Uterus (tissue), 4 donors: ENCODE measurements around the gene CSNK2B. TPM values are rescaled to one million over a fixed set of nuclear protein-coding genes. Genes with fewer than 3 reads are reported as not detected.

Experiments used
- DNase-seq, 2 donors: peaks; one replicate each; pipeline ENCODE4 v3.0.0-alpha.2; 2019 to 2020
- H3K27ac ChIP-seq, 2 donors: fragments of 200-600 bp; sonication (generic); 1 replicate in 1 of 2; 2 replicates in 1 of 2; pipeline ENCODE4 v1.5.1; 2016 to 2018
- H3K27me3 ChIP-seq, 2 donors: fragments of 200-600 bp; sonication (generic); one replicate each; pipeline ENCODE4 v1.5.1; 2018 to 2019; ENCODE audit warnings: control low read depth in 1 of 2
- H3K36me3 ChIP-seq, 2 donors: fragments of 200-600 bp; sonication (generic); one replicate each; pipeline ENCODE4 v1.5.1; 2019; ENCODE audit warnings: control low read depth in 1 of 2
- H3K4me1 ChIP-seq, 2 donors: fragments of 200-600 bp; sonication (generic); one replicate each; pipeline ENCODE4 v1.5.1; 2018 to 2019; ENCODE audit warnings: control low read depth in 1 of 2
- H3K4me3 ChIP-seq, 2 donors: fragments of 200-600 bp; sonication (generic); 1 replicate in 1 of 2; 2 replicates in 1 of 2; pipeline ENCODE4 v1.5.1; 2018 to 2019; ENCODE audit warnings: mild to moderate bottlenecking in 1 of 2
- H3K9me3 ChIP-seq, 2 donors: fragments of 200-600 bp; sonication (generic); one replicate each; pipeline ENCODE4 v1.5.1; 2019; ENCODE audit warnings: control low read depth in 1 of 2
- POLR2A ChIP-seq, 2 donors: fragments of 450-650 bp; IDR thresholded peaks; one replicate each; pipeline ENCODE4 v1.6.1; 2016; ENCODE audit warnings: antibody characterized with exemption in 2 of 2, mild to moderate bottlenecking in 1 of 2, moderate library complexity in 1 of 2
- intact Hi-C: fragments of 100-400 bp; cut with DNase I; formaldehyde crosslinking; loops from one replicate; pipeline ENCODE4 v1.15.1; 2023; ENCODE audit warnings: low total_unique reads
- total RNA-seq, 4 donors: library from RNA; depleted of rRNA in 3 of 4; stranded (reverse); fragments of >200 nt in 3 of 4; gene quantifications; one replicate each; pipeline versions ENCODE4 v1.1.0 to v1.2.4, GENCODE V29; 2014 to 2023
- TF ChIP-seq, protein P1 (sequence below), 4 experiments: fragments of 200-600 bp in 2 of 4; fragments of 450-650 bp in 2 of 4; sonication (generic) in 2 of 4; IDR thresholded peaks; one replicate each; pipeline ENCODE4 v1.5.1; 2016 to 2019; ENCODE audit warnings: antibody characterized with exemption in 4 of 4, mild to moderate bottlenecking in 2 of 4, moderate library complexity in 1 of 4
- donor health status: DM: yes; HTN: yes; CAD: no.

CSNK2B gene
- total RNA-seq, 4 donors from 2014 or later: 67.5 to 157 (median 107) TPM

DNA sequence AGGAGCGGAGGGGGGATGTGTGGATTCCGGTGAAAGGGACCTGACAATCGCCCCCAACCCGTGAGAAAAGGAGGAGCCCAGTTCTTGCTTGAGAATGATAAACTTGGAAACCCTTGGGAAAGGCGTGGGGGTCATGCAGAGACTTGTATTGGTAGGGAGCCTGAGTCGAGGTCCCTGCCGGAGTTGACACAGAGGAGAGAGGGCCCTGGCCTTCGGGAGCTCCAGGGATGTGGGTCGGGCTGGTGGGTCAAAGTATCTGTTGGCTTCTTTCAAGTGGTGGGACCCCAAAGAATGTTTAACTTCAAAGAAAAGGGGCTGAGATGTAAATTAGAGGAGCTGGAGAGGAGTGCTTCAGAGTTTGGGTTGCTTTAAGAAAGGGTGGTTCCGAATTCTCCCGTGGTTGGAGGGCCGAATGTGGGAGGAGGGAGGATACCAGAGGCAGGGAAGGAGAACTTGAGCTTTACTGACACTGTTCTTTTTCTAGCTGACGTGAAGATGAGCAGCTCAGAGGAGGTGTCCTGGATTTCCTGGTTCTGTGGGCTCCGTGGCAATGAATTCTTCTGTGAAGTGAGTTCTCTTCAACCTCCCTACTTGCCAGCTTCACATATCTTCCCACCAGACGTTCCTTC, 571 bp downstream of the CSNK2B start:
- H3K9me3 ChIP-seq: no peaks in the 10 kb centered on the region
- DNase-seq: no peak
- H3K36me3 ChIP-seq: no peaks in the 10 kb centered on the region
- no peaks in the 10 kb centered on the region for H3K27me3 ChIP-seq
- no peak for TF ChIP-seq POLR2A (IDR thresholded peaks at IDR 0.05)
- TF ChIP-seq, protein P1, sequence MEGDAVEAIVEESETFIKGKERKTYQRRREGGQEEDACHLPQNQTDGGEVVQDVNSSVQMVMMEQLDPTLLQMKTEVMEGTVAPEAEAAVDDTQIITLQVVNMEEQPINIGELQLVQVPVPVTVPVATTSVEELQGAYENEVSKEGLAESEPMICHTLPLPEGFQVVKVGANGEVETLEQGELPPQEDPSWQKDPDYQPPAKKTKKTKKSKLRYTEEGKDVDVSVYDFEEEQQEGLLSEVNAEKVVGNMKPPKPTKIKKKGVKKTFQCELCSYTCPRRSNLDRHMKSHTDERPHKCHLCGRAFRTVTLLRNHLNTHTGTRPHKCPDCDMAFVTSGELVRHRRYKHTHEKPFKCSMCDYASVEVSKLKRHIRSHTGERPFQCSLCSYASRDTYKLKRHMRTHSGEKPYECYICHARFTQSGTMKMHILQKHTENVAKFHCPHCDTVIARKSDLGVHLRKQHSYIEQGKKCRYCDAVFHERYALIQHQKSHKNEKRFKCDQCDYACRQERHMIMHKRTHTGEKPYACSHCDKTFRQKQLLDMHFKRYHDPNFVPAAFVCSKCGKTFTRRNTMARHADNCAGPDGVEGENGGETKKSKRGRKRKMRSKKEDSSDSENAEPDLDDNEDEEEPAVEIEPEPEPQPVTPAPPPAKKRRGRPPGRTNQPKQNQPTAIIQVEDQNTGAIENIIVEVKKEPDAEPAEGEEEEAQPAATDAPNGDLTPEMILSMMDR (IDR thresholded peaks at IDR 0.05): no peak
- intact Hi-C loops: no loop called here
- peak overlapping the region; percentile 91 to 93 for H3K4me3 ChIP-seq
- peak overlapping the region; percentile 91 to 97 for H3K27ac ChIP-seq
- peaks cover 8 to 16% of the 10 kb centered on the region in 2 donors for H3K4me1 ChIP-seq

DNA sequence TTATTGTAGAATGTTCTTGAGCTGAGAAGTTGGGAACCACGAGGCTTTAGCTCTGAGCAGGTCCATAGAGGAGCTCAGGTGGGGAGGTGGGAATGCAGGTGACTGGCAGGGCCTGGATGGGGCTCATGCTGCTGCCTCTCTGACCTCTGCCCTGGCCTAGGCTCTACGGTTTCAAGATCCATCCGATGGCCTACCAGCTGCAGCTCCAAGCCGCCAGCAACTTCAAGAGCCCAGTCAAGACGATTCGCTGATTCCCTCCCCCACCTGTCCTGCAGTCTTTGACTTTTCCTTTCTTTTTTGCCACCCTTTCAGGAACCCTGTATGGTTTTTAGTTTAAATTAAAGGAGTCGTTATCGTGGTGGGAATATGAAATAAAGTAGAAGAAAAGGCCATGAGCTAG, 3.8 kb downstream of the CSNK2B start, which contains the start of gene LY6G5B:
Gene LY6G5B (plus strand): TSS at position 301 of the 400 bp plus-strand sequence. CDS start 975 bp downstream, outside the sequence.
- Histone ChIP-seq H3K4me1 (peaks cover 8 to 10% of the 10 kb centered on the region in 2 donors), H3K27me3 (no peaks in the 10 kb centered on the region), H3K27ac (no peak within 1 kb of the TSS), H3K36me3 (no peaks in the 10 kb centered on the region), H3K4me3 (no peak within 1 kb of the TSS), H3K9me3 (no peaks in the 10 kb centered on the region)
- intact Hi-C loops: no loop called here
- TF ChIP-seq, protein P1 (IDR thresholded peaks at IDR 0.05): no peak
- TF ChIP-seq POLR2A (IDR thresholded peaks at IDR 0.05): no peak
- no peak for DNase-seq

DNA sequence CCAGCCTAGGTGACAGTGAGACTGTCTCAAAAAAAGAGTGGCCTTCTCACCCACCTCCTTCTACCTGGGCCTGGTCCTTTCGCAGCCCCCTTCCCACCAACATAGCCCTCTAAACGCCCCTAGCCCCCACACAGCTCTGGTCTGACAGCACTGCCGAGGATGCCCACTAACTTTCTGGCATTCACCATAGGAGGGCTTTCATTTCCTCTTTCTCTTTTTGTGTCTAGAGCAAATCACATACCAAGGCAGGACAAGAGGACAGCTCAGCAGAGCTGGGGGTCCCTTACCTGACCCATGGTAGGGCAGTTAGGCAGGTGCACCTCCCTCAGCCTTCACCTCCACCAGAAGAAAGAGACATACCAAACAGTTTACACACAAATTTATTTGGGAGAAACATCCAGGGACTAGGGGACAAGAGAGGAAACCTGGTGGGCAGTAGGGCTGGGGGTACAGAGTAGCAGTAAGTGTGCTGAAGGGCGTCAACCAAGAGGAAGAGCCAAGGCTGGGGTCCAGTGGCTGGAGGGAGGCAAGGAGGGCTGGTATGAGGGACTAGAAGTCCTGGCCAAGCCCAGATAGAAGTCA, 10.5 kb downstream of the CSNK2B start:
- Histone ChIP-seq H3K9me3 (no peaks in the 10 kb centered on the region), H3K4me3 (no peak overlapping the region), H3K36me3 (no peaks in the 10 kb centered on the region), H3K27me3 (no peaks in the 10 kb centered on the region), H3K4me1 (peaks cover 0 to 4% of the 10 kb centered on the region in 2 donors), H3K27ac (no peak overlapping the region)
- TF ChIP-seq, protein P1 (IDR thresholded peaks at IDR 0.05): no peak
- TF ChIP-seq POLR2A (IDR thresholded peaks at IDR 0.05): no peak
- no peak for DNase-seq
- intact Hi-C loops: no loop called here

DNA sequence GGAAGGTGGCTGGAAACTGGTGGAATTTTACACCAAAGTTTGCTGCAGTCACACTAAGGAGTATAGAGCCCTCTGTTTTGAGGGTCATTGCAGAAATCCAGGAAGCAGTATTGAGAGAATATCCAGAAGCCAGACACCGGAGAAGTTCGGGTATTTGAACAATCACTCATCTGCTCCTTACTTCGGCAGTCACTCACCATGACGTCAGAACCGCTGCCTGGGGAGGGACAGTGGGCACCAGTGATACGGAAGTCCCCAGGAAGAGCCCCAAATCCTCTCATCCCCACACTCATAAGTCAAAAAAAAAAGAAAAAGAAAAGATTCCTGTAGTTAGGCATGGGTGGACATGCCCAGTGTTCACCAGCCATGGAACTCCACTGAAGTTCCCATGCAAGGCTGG, 11.0 kb downstream of the CSNK2B start:
- TF ChIP-seq, protein P1 (IDR thresholded peaks at IDR 0.05): no peak
- no peak for TF ChIP-seq POLR2A (IDR thresholded peaks at IDR 0.05)
- DNase-seq: no peak
- intact Hi-C loops: no loop called here

DNA sequence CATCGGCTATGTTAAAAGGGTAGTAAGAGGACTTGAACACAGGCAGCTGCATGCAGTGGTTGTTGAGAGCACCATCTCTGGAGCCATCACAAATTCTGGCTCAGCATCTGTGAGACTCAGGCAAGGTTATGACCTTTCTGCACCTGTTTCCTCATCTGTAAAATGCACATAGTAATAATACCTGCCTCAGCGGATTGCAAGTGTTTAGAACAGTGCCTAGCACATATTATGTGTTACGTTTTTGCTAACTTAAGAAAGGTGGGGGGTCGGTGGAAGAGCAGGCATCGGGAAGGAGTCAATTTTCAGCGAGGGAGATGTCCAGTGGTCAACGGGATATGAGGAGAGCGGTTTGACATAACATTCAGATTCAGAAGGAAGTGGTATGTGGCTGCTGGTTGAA, 12.1 kb downstream of the CSNK2B start:
- intact Hi-C loops: no loop called here
- no peak overlapping the region for H3K4me3 ChIP-seq
- H3K27me3 ChIP-seq: no peaks in the 10 kb centered on the region
- no peak for TF ChIP-seq POLR2A (IDR thresholded peaks at IDR 0.05)
- TF ChIP-seq, protein P1 (IDR thresholded peaks at IDR 0.05): no peak
- H3K4me1 ChIP-seq: peaks cover 0 to 4% of the 10 kb centered on the region in 2 donors
- no peak overlapping the region for H3K27ac ChIP-seq
- H3K9me3 ChIP-seq: no peaks in the 10 kb centered on the region
- DNase-seq: no peak
- no peaks in the 10 kb centered on the region for H3K36me3 ChIP-seq

More for the DNA sequence above, 11.0 kb downstream of the CSNK2B start:
- Histone ChIP-seq H3K27ac (no peak overlapping the region), H3K9me3 (no peaks in the 10 kb centered on the region), H3K4me1 (peaks cover 0 to 4% of the 10 kb centered on the region in 2 donors), H3K36me3 (no peaks in the 10 kb centered on the region), H3K4me3 (no peak overlapping the region), H3K27me3 (no peaks in the 10 kb centered on the region)
